Epithelial cell of proximal tubule (primary cell): ENCODE data around the gene KIAA0930. TPM values are rescaled to one million over a fixed set of nuclear protein-coding genes. Genes with fewer than 3 reads are reported as not detected.

Experiments
- DNase-seq: peaks from one replicate; pipeline ENCODE4 v3.0.0-alpha.2; 2011; ENCODE audit warnings: low read depth
- H3K4me3 ChIP-seq: 2 replicates; pipeline ENCODE4 v1.5.1; 2011; ENCODE audit warnings: low read depth, mild to moderate bottlenecking, low read length
- CTCF ChIP-seq: conservative IDR thresholded peaks from 2 replicates; pipeline ENCODE4 v1.5.1; 2012; ENCODE audit warnings: low read depth, mild to moderate bottlenecking, low read length
- total RNA-seq: library from RNA; depleted of rRNA; stranded (reverse); fragments of >200 nt; gene quantifications from 2 replicates; pipeline ENCODE4 v1.2.3, GENCODE V29; 2015

KIAA0930 gene
- total RNA-seq, 1 donor from 2014 or later = 33.2 TPM

GRCh38 chr22:45169591-45170466 lies 70.9 kb downstream of the KIAA0930 start:
- DNase-seq = peak; percentile 38
- H3K4me3 ChIP-seq = no peak overlapping the region
- no peak for TF ChIP-seq CTCF

- TF ChIP-seq CTCF = no peak
- H3K4me3 ChIP-seq = no peak overlapping the region
Measured at GRCh38 chr22:45166932-45167331, 73.8 kb downstream of the KIAA0930 start.

GRCh38 chr22:45164270-45165088 lies 76.2 kb downstream of the KIAA0930 start:
- DNase-seq = no peak
- TF ChIP-seq CTCF = no peak
- H3K4me3 ChIP-seq = peak overlapping the region; percentile 92

More at GRCh38 chr22:45166932-45167331, 73.8 kb downstream of the KIAA0930 start:
- DNase-seq = no peak

- DNase-seq = no peak
- H3K4me3 ChIP-seq = peak within 1 kb of the TSS; percentile 92
- TF ChIP-seq CTCF = no peak
Measured at GRCh38 chr22:45163451-45164269, 77.0 kb downstream of the KIAA0930 start, which contains the start of gene NUP50. TSS of gene NUP50 (plus strand) at chr22:45163925. CDS start at chr22:45168178, 4,253 bp downstream.

- peak overlapping the region; percentile 92 for H3K4me3 ChIP-seq
- TF ChIP-seq CTCF = no peak
- no peak for DNase-seq
Measured at GRCh38 chr22:45163099-45163450, 77.6 kb downstream of the KIAA0930 start.

GRCh38 chr22:45162531-45162930 lies 78.2 kb downstream of the KIAA0930 start:
- no peak for DNase-seq

More at GRCh38 chr22:45162531-45162930, 78.2 kb downstream of the KIAA0930 start:
- peak overlapping the region; percentile 92 for H3K4me3 ChIP-seq
- TF ChIP-seq CTCF = no peak
